ENCODE measurements around the gene CAMTA1. TPM values are rescaled to one million over a fixed set of nuclear protein-coding genes. Genes with fewer than 3 reads are reported as not detected.
A peak's percentile ranks its signal among the peaks of the same experiment; 100 is the strongest.

Gene CAMTA1
- polyA plus RNA-seq, 1 experiment, result 64.9 TPM

DNA sequence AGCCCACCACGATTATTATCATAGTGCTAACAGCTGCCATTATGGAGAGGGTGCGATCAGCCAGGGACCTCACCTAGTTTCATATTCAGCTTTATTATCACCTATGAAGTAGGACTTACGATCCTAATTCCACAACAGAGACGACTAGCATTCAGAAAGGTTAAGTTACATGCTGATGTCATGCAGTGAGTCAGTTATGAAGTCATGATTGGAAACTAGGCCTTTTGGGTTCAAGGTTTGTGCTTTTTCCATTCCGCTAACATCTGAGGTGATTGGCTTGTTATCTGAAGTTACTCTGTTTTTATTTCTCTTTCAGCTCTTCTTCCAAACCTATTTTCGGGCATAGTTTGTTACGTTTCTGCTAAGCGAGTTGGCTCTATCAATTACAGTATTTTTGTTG, 251.1 kb downstream of the CAMTA1 start:
- no peak for DNase-seq (ENCODE audit: low read depth, low spot score)
- Histone ChIP-seq H3K4me3 (ENCODE audit: low read depth, low read length) (no peak overlapping the region), H3K9me3 (ENCODE audit: control insufficient read depth, insufficient read depth, low read length) (no peaks in the 10 kb centered on the region), H3K27ac (ENCODE audit: low read depth, low read length) (no peak overlapping the region), H3K27me3 (ENCODE audit: control insufficient read depth, insufficient read depth, low read length) (peaks cover 3% of the 10 kb centered on the region)
- CTCF ChIA-PET, result interaction anchor here (0.8 kb wide), 1 partner anchor 34 kb away, joined by 4 read pairs; no protein-coding TSS in a partner anchor
- POLR2A ChIA-PET, result no interaction called here
- TF ChIP-seq, protein P1, sequence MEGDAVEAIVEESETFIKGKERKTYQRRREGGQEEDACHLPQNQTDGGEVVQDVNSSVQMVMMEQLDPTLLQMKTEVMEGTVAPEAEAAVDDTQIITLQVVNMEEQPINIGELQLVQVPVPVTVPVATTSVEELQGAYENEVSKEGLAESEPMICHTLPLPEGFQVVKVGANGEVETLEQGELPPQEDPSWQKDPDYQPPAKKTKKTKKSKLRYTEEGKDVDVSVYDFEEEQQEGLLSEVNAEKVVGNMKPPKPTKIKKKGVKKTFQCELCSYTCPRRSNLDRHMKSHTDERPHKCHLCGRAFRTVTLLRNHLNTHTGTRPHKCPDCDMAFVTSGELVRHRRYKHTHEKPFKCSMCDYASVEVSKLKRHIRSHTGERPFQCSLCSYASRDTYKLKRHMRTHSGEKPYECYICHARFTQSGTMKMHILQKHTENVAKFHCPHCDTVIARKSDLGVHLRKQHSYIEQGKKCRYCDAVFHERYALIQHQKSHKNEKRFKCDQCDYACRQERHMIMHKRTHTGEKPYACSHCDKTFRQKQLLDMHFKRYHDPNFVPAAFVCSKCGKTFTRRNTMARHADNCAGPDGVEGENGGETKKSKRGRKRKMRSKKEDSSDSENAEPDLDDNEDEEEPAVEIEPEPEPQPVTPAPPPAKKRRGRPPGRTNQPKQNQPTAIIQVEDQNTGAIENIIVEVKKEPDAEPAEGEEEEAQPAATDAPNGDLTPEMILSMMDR (IDR thresholded peaks at IDR 0.05; ENCODE audit: low read depth, low read length), result no peak

DNA sequence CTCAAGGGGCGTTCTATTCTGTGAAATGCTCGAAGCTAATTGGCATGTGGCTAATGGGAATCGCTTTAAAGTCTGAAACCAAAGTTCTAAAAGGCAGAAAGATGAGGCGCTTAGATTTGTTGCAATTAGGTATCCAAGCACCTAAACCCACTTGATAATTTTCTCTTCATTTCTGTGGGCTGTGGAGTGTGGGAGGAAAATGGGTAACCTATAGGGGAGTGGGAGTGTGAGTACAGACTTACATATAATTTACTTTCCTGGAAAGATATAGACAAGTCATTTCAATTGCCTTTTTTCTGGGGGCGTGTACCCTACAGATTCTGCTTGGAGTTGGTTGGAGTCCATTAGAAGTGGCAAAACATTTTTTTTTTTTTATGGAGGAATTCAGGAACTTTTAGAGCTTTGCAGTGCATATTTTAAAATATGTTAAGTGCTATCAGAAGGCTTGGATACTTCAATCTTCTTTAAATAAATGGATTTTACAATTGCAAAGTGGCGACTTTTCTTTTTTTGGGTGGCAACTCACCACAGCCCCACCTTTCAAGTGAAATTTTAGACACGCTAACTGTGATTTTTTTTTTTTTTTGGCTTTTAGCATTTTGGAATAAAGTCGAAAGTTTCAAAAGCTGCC, 254.5 kb downstream of the CAMTA1 start:
- DNase-seq (ENCODE audit: low read depth, low spot score), result no peak
- ChIA-PET CTCF (interaction anchor here (4.2 kb wide), 1 partner anchor 609 kb away, joined by 54 read pairs; no protein-coding TSS in a partner anchor), POLR2A (no interaction called here)
- Histone ChIP-seq H3K9me3 (ENCODE audit: control insufficient read depth, insufficient read depth, low read length) (no peaks in the 10 kb centered on the region), H3K4me3 (ENCODE audit: low read depth, low read length) (no peak overlapping the region), H3K27ac (ENCODE audit: low read depth, low read length) (no peak overlapping the region), H3K27me3 (ENCODE audit: control insufficient read depth, insufficient read depth, low read length) (peaks cover 3% of the 10 kb centered on the region)
- TF ChIP-seq, protein P1 (IDR thresholded peaks at IDR 0.05; ENCODE audit: low read depth, low read length), result no peak

DNA sequence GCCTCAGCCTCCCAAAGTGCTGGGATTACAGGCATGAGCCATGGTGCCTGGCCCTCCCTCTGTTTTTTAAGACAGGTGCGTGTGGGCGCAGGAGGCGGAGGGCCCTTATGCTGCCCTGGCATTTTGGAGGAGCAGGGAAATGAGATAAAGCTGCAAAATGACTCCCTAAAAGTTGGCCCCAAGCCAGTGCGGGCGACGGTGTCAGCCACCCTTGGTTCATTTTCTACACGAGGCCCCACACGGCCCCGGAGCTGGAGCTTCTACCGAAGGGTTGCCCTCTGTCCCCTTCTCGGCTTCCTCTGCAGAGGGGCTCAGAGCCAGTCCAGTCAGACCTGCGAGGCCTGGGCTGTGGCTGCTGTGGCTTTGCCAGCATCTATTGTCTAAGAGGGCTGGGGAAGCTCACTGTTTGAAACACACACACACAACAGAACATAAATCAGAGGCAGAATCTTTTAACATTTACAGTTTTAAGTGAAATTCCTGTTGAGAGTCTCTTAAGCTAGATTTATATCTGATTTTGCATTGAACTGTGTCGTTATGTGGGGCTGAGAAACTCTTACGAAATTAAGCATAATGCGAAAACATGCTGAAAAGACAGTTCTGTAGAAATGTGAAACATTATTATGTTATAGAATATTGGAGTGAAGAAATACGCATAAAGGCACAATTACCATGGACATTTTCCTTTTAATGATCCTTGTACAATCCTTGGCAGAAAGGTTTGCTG, 255.9 kb downstream of the CAMTA1 start:
- TF ChIP-seq, protein P1 (IDR thresholded peaks at IDR 0.05; ENCODE audit: low read depth, low read length), result no peak
- H3K9me3 ChIP-seq (ENCODE audit: control insufficient read depth, insufficient read depth, low read length), result no peaks in the 10 kb centered on the region
- H3K4me3 ChIP-seq (ENCODE audit: low read depth, low read length), result no peak overlapping the region
- POLR2A ChIA-PET, result no interaction called here
- H3K27me3 ChIP-seq (ENCODE audit: control insufficient read depth, insufficient read depth, low read length), result peaks cover 5% of the 10 kb centered on the region
- CTCF ChIA-PET, result interaction anchor here (0.9 to 4.2 kb wide), 6 partner anchors 12 to 711 kb away, joined by 3 to 54 read pairs (median 7); no protein-coding TSS in a partner anchor
- no peak for DNase-seq (ENCODE audit: low read depth, low spot score)
- no peak overlapping the region for H3K27ac ChIP-seq (ENCODE audit: low read depth, low read length)

DNA sequence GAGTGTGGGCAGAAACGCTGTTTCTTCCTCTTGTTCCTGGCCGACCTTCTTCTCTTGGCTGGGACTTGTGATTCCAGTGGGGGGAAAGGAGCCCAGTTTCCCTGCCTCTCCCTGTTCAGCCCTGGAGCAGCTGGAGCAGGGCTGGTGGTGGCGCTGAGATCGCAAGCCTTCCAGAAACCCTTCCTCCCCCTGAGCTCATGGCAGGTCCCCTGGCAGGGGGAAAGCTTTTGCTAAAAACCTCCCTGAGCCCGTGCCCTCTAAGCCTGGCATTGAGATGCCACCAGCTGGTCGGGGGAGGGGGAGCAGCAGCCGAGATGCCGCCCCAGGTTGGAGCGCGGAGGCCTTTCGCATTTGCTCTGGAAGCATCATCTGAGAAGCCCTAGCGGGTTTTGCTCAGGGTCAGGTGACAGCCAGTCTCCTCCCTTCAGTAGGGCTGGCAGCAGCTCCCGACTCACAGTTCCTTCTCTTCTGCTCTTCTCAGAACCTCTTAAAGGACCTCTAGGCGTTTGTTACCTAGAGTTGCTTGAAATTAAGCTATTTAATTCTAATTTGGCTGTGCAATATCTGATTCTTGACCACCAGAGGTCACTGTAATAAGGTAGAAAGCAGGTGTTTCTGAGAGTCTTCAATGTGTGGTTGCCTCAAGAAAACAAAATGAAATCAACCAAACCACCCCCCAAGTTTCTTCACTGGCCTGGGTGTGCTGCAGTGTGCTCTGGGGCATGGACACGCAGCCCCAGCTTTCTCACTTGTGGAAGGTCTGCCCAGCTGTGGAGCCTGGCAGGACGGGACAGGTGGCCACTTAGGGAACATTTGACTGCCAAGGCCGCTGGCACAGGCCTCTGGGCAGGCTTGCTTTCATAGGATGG, 257.3 kb downstream of the CAMTA1 start:
- TF ChIP-seq, protein P1 (IDR thresholded peaks at IDR 0.05; ENCODE audit: low read depth, low read length), result peak; percentile 62
- Histone ChIP-seq H3K4me3 (ENCODE audit: low read depth, low read length) (no peak overlapping the region), H3K27me3 (ENCODE audit: control insufficient read depth, insufficient read depth, low read length) (peaks cover 4% of the 10 kb centered on the region), H3K27ac (ENCODE audit: low read depth, low read length) (no peak overlapping the region), H3K9me3 (ENCODE audit: control insufficient read depth, insufficient read depth, low read length) (no peaks in the 10 kb centered on the region; the same call in 1 of the 2 replicates)
- ChIA-PET POLR2A (no interaction called here), CTCF (interaction anchor here (0.6 to 4.2 kb wide), 42 partner anchors 11 to 624 kb away, joined by 3 to 54 read pairs (median 4); no protein-coding TSS in a partner anchor)
- no peak for DNase-seq (ENCODE audit: low read depth, low spot score)
